Stimulated activated CD8-positive, alpha-beta memory T cell treated with anti-CD3 and anti-CD28 coated beads, Interleukin-2, amount 100 ng/mL, for 48 hours (primary cell): ENCODE data around the gene CORO2B.
"Not testable (repeated sequence)": the region's sequence is repeated elsewhere in the genome, so short reads cannot be mapped to it uniquely, and the experiment has no call there.

Experiments
- DNase-seq, 2 donors: peaks; one replicate each; pipeline ENCODE4 v3.0.0-alpha.2; 2020; ENCODE audit warnings: low read depth in 2 of 2

Gene CORO2B

GRCh38 chr15:68592054-68592453 lies 13.3 kb downstream of the CORO2B start:
- no peak for DNase-seq

GRCh38 chr15:68592544-68592943 lies 13.8 kb downstream of the CORO2B start:
- no peak for DNase-seq

GRCh38 chr15:68593341-68593740 lies 14.5 kb downstream of the CORO2B start:
- DNase-seq: no peak

GRCh38 chr15:68593828-68594532 lies 15.2 kb downstream of the CORO2B start:
- no peak for DNase-seq

- DNase-seq: no peak
These were observed 15.9 kb downstream of the CORO2B start for GRCh38 chr15:68594533-68595259.

- no peak for DNase-seq
These were observed 16.4 kb downstream of the CORO2B start for GRCh38 chr15:68595260-68595564.

GRCh38 chr15:68595761-68596160 lies 17.0 kb downstream of the CORO2B start:
- no peak for DNase-seq

GRCh38 chr15:68596691-68597090 lies 17.9 kb downstream of the CORO2B start:
- DNase-seq: no peak

- DNase-seq: no peak
These were observed 18.8 kb downstream of the CORO2B start for GRCh38 chr15:68597581-68597980.

- DNase-seq: no peak
These were observed 19.7 kb downstream of the CORO2B start for GRCh38 chr15:68598171-68599152.

- DNase-seq: no peak
These were observed 20.4 kb downstream of the CORO2B start for GRCh38 chr15:68599153-68599545.

GRCh38 chr15:68599560-68600071 lies 20.8 kb downstream of the CORO2B start:
- DNase-seq: no peak

GRCh38 chr15:68601206-68602197 lies 22.7 kb downstream of the CORO2B start:
- DNase-seq: no peak

GRCh38 chr15:68602459-68603215 lies 23.8 kb downstream of the CORO2B start:
- DNase-seq: no peak

GRCh38 chr15:68603216-68603595 lies 24.4 kb downstream of the CORO2B start:
- DNase-seq: no peak

- DNase-seq: no peak
These were observed 25.2 kb downstream of the CORO2B start for GRCh38 chr15:68603951-68604350.

GRCh38 chr15:68604840-68605478 lies 26.2 kb downstream of the CORO2B start:
- DNase-seq: not testable (repeated sequence)

GRCh38 chr15:68606375-68606774 lies 27.6 kb downstream of the CORO2B start:
- no peak for DNase-seq

GRCh38 chr15:68608206-68608843 lies 29.5 kb downstream of the CORO2B start:
- no peak for DNase-seq
